Measurements from ENCODE around the gene POR. TPM values are rescaled to one million over a fixed set of nuclear protein-coding genes. Genes with fewer than 3 reads are reported as not detected.

The POR gene
- total and polyA plus RNA-seq, 12 donors, result 37.3 to 203 (median 65.5) TPM

GRCh38 chr7:75983471-75984129 is 68.6 kb downstream of the POR start:
- H3K9me3 ChIP-seq, result no peaks in the 10 kb centered on the region
- H3K27me3 ChIP-seq, result no peaks in the 10 kb centered on the region
- peaks cover 7 to 29% (median 14%) of the 10 kb centered on the region in 9 donors for H3K4me1 ChIP-seq
- peak overlapping the region in 4 of 10 donors; percentile 13 to 31 (median 21) for H3K27ac ChIP-seq
- H3K36me3 ChIP-seq, result peaks cover 9 to 97% (median 69%) of the 10 kb centered on the region in 9 donors
- H3K4me3 ChIP-seq, result no peak overlapping the region
- DNase-seq, result no peak
- intact Hi-C loops (cut with DNase I), result no loop called here
- TF ChIP-seq CTCF (IDR thresholded peaks at IDR 0.05), result no peak
- WGBS, 2 donors, result 84 to 88% methylated on average over 26 of the region's 26 CpGs
- ATAC-seq, result no peak

- intact Hi-C loops (cut with DNase I), result loop anchor here in 2 of 10 donors (5.0 kb wide), 1 partner anchor 37 kb away; no protein-coding TSS in a partner anchor
- H3K27me3 ChIP-seq, result no peaks in the 10 kb centered on the region
- H3K4me1 ChIP-seq, result peaks cover 2 to 25% (median 6%) of the 10 kb centered on the region in 9 donors
- H3K36me3 ChIP-seq, result peaks cover 9 to 90% (median 64%) of the 10 kb centered on the region in 9 donors
- WGBS, 2 donors, result 91 to 94% methylated on average over 44 of the region's 44 CpGs
- TF ChIP-seq CTCF (IDR thresholded peaks at IDR 0.05), result no peak
- peak in 1 of 8 donors; percentile 0 for ATAC-seq
- no peak for DNase-seq
- H3K4me3 ChIP-seq, result no peak overlapping the region
- peak overlapping the region in 4 of 10 donors; percentile 13 to 31 (median 21) for H3K27ac ChIP-seq
- H3K9me3 ChIP-seq, result no peaks in the 10 kb centered on the region
Measured at GRCh38 chr7:75984130-75985008, 69.4 kb downstream of the POR start.

- intact Hi-C loops (cut with DNase I), result loop anchor here in 2 of 10 donors (5.0 kb wide), 1 partner anchor 38 kb away; no protein-coding TSS in a partner anchor
- WGBS, 2 donors, result 87 to 93% methylated on average over 21 of the region's 21 CpGs
- H3K27ac ChIP-seq, result peak overlapping the region in 6 of 10 donors; percentile 26 to 56 (median 42)
Measured at GRCh38 chr7:75985009-75985517, 70.1 kb downstream of the POR start.

More at GRCh38 chr7:75985009-75985517, 70.1 kb downstream of the POR start:
- ATAC-seq (no peak), DNase-seq (no peak)
- H3K4me3 ChIP-seq, result no peak overlapping the region
- TF ChIP-seq CTCF (IDR thresholded peaks at IDR 0.05), result no peak
- peaks cover 9 to 83% (median 59%) of the 10 kb centered on the region in 9 donors for H3K36me3 ChIP-seq
- no peaks in the 10 kb centered on the region for H3K9me3 ChIP-seq
- H3K27me3 ChIP-seq, result no peaks in the 10 kb centered on the region
- peaks cover 0 to 25% (median 5%) of the 10 kb centered on the region in 9 donors for H3K4me1 ChIP-seq
